Embryonic facial prominence (tissue), 1 donor: ENCODE data around the gene PLA2G4E.
A peak's percentile ranks its signal among the peaks of the same experiment; 100 is the strongest.

Experiments
- DNase-seq: peaks from one replicate; pipeline ENCODE4 v3.0.0-alpha.2; 2016; ENCODE audit errors: extremely low spot score

The PLA2G4E gene

DNA sequence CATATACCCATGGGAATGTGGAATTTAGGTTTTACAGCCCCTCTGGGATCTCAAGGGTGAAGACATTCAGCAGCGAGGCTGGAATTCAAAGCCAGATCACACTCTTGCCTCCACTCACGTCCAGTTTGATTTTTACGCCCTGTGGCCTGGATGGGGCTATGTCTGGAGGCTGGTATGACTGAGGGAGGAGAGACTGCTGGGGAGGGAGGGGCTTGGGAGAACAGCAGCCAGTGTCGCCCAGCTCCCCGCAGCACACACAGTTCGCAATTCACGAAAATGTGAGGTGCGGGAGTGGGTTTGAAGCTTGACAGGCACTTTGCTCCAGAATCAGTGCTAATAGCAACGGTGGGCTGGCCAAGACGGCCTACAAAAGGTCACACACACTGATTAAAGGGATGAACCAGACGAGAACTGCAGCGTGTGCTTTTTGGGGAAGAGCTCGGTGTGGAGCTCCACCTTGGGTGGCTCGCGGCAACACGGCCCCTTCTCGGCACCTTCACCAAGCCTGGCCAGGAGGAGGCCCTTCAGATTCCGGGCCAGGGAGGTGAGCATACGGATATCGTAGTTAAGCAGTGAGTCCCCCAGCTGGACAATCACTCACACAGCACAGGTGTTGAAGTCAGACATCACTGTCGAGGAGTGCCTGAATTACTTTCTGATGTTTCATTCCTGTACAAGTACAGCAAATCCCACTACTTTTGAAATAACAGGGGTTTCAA is 64.9 kb downstream of the PLA2G4E start:
- DNase-seq, result no peak

DNA sequence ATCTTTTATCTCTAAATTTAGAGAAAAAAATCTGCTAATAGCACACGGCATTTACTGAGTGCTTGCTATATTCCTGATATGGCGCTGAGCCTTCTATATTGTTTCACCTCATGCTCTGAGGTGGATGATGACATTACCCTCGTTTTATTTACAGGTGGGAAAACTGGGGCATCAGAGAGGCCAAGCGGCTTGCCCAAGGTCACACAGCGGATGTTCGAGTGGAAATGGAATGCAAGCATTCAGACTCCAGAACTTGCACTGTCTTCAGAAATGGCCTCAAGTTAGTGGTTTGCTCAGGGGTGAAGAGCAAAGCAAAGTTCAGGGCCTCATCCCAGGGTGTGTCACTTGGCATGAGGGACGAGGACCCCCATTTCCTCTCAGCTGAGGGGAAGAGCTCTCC is 65.7 kb downstream of the PLA2G4E start:
- no peak for DNase-seq

DNA sequence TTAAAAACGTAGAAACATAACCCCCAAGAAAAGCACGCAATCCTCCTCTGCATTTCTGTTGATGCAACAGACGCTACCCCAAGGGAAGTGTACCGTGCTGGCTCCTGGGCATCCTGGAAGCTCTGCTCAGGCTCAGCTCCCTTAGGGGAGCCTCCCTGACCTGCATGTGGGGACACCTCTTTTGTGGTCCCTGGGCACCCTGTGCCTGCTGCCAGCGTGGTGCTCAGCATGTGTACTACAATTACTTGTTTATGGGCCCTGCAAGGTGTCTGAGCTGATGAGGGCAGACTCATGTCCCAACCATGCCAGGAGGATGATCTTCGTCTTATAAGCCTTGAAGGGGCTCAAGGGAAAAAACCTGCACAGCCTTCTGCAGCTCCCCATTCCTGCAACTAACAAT is 66.8 kb downstream of the PLA2G4E start:
- DNase-seq, result no peak

DNA sequence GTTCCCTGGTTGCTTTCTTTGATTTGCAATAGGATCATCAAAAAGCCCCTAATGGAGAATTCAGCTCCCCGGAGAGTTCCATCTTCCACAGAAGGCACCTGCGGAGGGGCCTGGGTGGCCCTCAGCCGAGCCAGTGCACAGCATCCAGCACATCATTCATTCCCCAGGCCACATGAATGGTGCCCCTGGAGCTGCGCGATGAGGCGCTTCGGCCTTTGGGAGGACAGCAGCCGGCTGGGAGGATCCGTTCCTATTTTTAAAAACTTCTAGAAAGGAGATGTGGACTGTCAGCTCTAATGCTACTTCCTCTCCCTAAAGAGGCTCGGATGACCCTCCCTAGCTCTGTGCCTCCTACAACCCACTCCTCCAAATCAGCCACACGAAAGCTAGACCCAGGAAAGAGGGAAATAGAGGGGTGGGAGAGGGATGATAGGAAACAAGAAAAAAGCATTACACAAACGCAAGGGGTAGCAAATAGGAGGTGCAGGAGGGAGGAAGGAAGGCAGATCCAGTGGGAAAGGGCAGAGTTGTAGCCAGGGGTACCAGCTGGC is 68.8 kb downstream of the PLA2G4E start:
- DNase-seq, result no peak

DNA sequence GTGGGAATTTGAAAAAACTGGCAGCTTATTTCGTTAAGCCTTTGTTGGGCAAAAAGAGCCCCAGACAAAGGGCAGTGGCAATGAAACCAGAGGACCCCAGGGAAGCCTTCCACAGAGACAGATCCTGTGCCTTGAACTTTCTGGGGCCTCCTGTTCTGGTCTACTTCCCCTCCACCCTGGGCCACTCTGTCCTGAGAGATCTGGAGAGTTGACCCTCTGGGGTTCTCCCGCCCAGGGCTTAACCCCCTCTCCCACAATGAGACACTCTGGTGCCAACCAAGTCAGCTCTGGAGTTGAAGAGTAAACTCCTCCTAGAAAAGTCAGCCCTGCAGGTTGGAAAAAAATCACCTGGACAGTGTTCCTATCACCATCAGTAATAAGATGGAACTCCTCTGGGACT is 69.3 kb downstream of the PLA2G4E start:
- no peak for DNase-seq

DNA sequence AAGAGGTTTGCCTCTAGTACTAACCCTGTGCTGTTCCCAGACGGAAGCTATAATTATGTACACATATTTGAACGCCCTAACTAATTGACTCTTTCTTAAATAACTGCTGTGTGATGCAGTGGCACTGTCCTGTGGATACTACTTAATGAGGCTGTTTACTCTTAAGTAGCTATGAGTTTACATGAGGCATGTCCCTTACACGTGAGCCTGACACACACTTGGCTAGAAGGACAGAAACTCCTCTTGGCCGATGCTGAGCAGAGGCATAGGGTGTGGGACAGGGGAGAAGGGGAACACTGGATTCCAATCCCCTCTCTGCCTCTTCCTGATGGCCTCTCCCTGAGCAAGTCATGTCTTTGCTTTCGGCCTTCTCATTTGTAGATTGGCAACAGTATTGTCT is 70.4 kb downstream of the PLA2G4E start:
- DNase-seq, result no peak

DNA sequence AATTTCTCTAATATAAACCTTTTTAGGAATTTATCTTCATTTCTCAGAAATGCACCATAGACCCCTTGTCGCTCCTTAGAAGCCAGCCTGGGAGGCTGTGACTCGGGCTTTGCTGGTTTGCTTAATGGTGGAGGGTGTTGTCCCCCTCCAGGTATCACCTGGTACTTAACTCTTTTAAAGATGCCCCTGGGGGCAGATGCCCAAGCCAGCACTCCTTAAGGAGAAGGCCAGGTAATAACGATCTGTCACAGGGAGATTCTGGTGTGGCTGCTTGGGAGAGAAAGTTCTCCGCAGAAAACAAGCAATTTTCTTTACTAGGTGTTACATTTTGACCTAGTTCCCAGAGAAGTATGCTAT is 70.7 kb downstream of the PLA2G4E start:
- no peak for DNase-seq

DNA sequence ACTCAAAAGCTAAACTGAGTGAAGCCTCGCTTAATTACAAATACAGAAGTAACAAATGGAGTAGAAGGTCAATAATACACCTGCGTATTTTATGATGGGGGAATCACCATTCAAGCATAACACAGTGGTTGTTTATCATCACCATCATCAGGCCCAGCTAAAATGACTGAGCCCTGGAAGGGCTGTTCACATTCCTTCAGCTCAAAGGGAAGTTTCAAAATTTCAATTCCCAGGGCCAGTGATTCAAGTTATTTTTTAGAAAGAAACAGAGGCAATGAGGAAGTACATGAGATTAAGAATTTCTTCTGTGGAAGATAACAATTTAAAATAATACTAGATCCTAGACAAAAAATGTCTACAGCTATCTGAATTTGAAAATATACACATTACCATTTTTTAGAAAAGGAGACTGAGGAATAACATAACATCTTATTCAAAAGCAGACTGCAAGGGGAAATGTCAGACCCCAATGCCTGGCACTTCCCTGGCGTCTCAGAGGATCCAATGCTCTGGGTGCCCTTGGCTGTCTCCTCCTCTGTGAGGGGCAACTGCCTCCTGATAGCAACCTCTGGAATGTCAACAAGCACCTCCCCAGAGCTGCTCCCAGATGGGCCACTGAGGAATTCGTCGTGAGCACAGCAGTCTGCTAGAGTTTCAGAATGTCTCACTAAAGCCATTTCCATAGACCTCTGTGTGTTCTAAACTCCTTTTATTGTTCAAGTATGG is 71.3 kb downstream of the PLA2G4E start:
- DNase-seq, result no peak

DNA sequence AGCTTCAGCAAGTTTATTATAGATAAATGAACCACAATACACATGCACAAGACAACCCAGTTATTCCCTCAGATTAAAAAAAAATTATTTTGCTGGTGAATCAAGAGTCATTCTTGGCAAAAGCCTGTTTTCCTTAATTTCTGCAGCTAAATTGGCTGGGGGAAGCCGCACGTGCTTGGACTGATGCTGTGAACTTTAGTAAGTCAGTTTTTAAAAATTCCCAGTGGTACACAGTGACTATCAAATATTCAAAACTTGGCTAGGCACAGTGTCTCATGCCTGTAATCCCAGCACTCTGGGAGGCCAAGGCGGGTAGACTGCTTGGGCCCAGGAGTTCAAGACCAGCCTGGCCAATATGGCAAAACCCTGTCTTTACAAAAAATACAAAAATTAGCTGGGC is 72.4 kb downstream of the PLA2G4E start:
- DNase-seq, result no peak

DNA sequence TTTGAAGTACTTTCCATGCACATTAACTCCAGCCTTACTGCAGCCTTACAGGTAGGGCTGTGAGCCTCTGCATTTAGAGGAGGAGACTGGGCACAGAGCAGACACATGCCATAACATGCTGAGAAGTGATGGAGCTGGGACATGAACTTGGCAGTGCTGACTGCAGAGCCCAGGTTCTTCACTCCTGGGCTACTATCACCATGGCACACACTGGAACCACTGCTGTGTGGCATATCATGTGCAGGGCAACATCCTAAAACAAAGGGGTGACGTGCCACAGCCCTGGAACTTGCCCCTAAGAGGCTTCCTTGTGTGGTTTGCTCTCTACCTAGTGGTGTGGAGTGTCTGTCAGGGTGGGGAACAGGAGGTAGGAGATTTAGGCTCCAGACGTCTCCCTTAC is 73.9 kb downstream of the PLA2G4E start:
- no peak for DNase-seq

DNA sequence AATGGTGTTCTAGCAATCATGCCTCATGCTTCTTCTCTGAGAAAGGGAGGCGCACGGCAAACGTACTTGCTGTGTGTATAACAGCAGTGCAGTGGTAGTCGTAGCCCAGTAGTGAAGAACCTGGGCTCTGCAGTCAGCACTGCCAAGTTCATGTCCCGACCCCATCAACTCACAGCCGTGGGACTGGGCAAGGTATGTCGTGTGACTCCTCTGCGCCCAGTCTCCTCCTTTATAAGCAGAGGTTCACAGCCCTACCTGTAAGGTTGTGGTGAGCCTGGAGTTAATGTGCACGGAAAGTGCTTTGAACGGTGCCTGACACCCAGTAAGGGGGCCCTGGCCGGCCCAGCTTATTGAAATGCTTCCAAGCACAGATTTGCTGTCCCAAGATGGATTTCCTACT is 75.1 kb downstream of the PLA2G4E start:
- no peak for DNase-seq

DNA sequence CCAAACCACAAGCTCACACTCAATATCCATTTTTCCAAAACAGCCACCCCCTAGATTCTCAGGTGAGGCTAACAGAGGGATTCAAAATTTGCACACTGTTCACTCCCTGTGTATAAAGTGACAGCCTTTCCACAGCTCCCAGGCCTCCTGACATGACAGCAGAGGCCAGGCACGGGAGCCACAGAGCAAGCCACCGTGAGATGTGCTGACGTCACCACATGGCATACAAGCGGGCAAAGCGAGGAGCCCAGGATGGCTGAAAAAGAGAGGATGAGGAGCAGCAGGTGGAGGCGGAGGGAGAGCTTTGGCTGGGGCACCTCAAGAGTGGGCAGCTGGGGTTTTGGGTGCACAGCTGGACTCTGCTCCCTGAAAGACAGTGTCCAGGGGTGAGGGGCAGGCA is 75.6 kb downstream of the PLA2G4E start:
- DNase-seq, result no peak

DNA sequence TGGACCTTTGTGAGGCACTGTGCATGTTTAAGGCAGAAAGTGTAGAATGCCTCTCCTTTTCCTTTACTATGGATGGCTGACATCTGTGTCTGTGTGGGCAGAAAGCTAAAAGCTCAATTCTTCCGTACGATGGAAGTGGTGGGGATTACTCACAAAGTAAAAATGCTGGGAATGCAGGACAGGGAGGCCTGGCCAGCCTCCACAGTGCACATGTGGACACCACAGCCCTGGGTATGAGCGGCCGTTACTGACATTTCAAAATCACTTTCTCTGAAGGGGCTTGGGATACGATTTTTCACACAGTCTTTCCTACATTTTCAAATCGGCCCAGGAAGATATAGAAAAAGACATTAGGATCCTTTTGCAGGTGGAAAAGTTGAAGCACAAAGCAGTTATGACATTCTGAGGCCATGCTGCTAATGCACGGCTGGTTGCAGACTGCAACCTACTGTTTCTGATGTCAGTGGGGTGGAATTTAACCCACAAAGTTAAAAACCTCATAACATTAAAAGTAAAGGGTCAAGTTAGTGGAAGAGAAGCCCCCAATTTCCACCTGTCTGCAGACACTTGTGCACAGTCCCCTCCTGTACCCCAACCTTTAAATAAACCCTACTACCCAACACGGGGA is 76.4 kb downstream of the PLA2G4E start:
- peak; percentile 49 for DNase-seq

DNA sequence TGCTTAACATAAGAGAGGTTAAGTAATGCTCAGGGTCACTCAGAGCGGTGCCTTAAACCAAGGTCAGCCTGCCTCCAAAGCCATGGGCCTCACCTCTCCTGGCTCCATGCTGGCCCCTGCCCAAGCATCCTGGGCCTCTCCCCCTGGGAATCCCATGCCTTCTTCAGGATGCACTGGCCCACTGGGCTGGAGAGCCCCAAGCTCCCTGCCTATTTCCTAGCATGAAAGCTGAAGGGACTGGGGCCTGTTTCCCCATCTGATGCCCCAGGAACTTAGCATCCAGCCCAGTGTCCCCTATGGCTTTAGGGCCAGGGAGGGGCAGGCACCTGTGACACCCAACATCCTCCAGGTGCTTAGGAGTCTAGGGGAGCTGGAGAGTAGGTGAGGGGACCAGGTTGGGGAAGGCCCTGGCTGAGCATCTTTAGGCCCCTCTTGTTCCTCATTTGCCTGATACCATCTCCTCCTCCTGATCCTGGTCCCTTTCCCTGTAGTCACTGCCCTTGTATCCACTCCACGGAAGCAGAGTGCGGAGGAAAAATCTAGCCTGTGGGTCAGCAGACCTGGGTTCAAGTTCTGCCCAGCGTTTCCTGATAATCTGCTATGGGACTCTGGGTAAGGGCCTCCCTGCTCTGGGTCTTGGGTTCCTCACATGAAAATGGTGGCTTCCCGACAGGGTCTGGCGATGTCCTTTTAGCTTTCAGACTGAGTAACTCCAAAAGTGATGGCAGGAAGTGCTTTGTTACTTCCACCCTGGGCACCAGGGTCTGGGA is 77.1 kb downstream of the PLA2G4E start:
- DNase-seq, result no peak

DNA sequence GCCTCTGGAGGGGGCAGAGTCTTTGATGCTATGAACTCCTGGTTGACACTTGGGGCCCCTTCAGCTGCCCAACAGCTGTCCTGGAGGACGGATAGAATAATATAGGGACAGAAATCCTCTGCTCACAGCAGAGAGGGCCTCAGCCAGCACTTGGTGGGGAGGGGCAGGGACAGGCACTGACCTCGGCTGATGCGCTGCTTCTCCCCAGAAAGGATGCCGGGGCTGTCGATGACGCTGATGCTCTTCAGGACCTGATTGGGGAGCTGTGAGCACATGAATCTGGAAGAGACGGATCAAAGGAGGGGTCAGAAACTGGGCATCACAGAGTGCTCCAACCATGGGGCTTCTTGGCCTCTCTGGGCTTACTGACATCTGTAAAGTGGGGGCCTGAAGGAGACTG is 78.0 kb downstream of the PLA2G4E start:
- no peak for DNase-seq

DNA sequence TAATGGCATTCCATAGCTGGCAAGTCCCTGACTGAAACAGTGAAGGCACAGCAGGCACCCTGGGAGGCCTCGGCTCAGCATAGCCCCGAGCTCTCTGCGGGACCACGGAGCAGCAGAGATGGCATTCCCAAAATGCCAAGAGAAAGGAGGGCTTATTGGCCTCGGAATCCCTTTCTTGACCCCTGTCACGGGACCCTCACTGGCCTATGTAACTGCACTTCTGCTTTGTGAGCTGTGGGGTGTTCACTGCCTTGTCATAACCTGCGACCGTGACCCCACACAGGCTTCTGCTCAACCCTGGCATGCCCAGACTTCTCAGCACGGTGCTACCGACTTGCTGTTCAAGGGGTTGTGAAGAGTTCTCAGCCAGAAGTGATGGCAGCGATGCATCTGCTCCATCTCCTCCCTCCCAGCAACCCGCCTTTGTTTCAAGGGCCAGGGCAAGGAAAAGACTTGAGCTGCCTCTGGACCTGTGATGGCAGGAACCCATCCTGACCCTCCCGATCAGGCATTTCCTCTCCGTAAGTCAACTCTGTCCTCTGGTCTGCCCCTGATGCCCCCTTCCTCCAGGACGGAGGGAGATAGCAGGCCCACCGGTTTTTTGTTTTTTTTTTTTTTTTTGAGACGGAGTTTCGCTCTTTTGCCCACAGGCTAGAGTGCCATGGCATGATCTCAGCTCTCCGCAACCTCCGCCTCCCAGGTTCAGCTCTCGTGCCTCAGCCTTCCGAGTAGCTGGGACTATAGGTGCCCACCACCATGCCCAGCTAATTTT is 79.0 kb downstream of the PLA2G4E start:
- DNase-seq, result no peak

DNA sequence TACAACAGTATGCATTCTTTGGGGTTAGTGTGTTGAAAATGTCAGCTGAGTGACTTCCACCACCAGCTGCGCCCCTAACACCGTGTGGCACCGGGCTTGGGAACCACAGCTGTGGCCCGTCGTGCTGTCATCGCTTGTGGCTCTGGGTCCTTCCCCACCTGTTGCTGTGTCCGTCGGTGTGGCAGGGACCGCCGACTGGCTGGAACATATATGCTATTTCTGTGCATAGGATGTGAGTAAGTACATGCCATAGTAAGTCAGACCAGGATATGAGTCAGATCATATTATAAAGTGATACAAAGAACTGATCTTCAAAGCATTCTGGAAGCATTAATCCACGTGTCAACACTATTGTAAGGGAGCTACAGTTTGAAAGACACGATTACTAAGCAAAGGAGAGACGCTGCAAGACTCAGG is 80.4 kb downstream of the PLA2G4E start:
- DNase-seq, result no peak

DNA sequence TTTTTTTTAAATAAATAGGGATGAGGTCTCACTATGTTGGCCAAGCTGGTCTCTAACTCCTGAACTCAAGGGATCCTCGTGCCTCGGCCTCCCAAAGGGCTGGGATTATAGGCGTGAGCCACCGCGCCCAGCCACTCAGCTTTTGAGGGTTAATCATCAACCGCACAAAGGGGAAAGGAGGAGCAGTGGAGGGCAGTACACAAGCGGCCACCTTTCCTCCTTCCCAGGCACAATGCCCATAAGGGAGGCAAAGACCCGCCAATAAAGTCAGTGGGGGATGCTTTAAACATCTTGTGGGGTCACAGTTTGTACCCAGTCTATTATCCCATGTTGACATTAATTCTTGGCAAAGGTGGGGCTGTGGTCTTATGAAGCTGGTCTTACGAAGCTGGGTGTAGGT is 80.9 kb downstream of the PLA2G4E start:
- DNase-seq, result no peak

DNA sequence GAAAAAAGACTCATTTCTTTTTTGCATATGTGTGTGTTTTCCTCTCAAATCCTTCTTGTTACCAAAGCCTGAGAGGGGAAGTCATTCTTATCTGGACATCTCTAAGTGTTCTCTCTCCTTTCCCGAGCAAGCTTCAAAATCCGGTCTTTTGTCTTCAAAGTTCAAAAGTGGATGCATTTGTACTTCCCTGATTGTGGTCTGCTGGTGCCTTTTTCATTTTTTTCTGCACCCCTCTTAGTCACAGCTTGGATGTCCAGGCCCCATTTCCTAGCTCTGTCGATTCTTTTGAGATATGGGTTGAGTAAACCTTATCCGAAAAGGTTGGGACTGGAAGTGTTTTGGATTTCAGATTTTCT is 83.3 kb downstream of the PLA2G4E start:
- no peak for DNase-seq

DNA sequence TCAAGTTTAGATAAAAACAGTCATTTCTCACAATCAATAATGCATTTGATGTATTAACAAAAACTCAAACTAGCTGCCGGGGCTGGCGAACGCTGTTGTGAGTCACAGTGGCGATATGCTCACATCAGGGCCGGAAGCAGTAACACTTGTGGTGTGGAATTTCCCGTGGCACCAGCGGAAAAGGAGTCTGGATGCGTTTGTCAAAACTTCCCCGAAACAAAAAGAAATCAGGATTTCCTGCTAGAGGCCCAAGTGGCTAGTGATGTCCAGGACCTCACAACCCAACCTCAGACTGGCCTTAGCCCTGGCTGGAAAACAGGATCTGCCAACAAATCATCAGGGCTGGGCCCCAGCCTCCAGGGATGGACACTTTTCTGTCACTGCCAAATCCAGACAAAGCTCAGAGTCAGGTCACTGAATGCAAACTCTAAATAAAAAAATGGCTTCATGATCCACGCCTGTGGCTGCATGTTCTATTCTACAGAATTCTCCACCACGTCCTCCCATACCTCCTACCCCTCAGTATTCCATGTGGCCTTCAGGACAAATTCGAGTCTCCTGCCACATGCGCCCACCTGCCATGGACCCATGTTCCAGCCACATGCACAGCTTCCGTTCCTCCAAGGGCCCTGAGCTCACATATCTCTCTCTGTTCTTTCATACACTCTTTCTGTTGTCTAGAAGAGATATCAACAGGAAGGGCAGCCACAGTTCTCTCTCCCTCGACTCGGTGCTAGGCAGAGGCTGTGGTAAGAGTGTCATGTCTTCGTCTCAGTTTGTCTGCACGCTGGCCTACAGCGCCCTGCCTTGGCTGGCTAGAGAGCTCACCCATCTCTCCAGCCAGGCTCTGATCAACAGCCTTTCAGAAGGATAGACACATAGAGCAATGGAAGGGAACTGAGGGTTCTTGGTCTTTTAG is 83.9 kb downstream of the PLA2G4E start:
- no peak for DNase-seq
